Suppressor macrophage (primary cell): ENCODE data around the gene PPP2R2C.

Experiments
- DNase-seq, 4 experiments: peaks; one replicate each; pipeline ENCODE4 v3.0.0-alpha.2; 2020 to 2022

Gene PPP2R2C

DNA sequence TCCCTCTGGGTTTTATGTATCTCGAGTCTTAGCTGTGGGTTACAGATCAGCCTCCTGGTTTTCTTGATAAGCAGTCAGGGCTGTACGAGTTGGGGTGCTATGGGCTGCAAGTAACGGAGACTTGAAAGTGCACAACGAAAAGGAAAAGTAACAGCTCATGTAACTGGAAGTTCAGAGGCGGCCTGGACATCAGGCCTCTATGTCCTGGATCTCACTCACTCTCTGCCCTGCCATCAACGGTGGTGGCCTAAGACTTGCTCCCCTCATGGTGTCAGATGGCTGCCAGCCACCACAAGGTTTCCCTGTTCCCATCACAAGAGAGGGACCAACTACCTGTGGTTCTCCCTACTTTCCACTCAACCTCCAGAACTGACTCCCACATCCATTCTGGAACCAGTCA is 4.8 kb downstream of the PPP2R2C start:
- no peak for DNase-seq

DNA sequence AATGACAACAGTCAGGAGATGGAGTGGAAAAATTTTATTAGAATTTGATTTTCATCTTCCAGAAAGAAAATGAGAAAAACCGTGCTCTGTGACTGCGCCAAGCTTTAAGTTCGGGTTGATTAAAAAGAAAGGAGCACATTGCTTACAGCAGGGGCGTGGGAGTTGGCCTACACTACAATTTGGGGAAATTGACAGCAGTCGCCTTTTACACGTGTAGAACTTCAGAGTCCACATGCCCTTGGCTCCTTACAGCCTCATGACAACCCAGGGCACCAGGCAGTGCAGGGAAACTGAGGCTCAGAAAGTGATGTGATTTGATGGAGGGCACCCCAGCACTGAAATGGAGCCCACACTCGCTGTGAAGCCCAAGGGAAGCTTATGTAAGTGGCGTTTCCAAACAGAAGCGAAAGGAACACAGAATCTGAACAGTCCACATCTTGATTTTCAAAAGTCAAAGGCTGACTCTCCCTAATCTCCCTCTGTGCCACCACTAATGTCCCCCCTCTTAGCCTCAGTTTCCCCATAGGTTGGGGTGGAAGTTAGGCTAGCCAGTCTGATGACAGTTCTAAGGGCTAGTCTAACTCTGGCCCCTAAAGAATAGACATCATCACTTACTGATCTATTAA is 5.5 kb downstream of the PPP2R2C start:
- no peak for DNase-seq

DNA sequence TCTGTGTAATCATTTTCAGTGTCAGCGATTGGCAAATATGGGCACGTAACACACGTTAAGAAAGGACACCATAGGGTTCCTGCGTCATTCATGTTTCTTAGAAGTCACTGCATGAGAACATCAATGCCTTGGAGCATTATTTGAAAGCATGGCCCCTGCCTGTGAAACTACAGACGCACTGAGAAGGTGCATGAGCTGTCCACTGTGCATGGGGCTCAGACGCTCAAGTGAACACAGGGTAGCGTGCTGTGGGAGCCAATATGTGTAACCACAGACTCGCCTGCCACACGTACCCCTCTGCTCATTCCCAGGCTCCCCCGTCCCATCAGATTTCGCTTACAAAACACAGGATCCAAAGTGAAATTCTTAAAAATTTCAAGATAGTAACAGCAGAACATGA is 6.5 kb downstream of the PPP2R2C start:
- DNase-seq, result no peak

DNA sequence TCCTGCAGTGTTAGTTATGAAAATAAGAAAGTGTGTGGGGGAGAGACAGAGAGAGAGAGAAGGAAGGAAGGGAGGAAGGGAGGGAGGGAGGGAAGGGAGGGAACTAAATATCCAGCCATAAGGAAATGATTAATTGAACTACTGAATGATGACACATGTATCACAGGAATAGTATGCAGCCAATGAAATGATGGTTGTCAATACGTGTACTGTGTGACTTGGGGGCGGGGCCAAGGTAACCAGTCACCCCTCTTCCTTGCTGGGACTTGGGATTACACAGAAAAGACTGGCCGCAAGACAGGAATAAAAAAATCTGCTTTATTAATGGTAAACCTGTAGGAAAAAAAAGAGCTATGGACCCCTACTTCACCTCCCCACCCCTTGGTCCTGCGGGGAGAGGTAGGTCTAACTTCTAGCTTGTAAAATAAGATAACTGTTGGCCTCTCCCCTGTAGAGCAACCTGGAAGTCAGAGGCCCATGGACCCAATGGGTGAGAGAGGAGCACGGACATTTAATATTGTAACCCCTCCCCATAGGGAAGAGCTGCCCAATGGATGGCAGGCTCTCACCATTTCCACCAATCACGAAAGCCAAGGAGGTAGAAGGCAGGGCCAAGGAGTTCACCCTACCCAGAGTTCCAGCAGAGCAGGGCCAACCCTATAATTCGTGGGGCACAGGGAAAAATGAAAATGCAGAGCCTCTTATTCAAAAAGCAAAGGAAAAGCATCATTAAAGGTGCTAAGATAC is 7.4 kb downstream of the PPP2R2C start:
- DNase-seq, result no peak

DNA sequence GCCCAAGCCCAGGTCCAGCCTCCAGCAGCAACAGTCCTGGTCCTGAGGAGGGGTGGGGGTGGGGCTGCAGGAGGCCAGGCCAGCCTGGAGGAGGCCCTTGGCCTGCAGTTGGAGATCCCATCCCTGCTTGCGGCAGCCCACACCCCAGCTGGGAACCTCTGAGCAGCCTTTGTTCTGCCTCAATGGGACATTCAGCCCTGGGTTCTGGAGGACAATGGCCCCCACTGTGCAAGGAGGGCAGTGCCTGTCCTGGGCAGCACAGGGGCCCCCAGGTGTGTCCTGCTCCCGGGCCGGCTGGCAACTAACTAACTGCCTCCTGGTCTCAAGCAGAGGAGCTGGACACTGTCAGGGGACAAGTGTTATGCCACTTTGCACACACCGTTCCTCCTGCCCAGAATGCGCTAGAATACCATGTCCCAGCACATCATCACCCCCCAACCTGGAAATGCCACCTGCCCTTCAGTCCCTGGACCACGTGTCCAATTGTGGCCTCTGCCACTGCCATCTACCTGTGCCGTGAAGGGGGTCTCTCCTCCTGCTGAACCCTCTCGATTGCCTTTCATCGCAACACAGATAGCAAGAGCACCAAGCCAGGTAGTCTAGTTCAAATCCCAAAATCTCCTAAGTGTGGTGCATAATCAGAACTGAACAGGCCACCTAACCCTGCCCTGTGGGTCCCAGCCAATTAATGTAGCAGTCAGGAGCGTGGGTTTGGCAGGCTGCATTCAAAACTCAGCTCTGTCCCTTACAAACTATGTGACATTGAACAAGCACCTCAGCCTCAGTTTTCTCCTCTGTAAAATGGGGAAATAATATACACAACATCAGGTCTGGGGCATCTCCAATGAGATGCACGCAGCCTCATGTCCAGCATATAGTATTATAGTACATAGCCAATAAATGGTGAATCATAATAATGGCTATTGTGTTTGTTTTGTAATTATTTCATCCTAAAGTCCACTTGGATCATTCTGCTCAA is 8.8 kb downstream of the PPP2R2C start:
- no peak for DNase-seq

DNA sequence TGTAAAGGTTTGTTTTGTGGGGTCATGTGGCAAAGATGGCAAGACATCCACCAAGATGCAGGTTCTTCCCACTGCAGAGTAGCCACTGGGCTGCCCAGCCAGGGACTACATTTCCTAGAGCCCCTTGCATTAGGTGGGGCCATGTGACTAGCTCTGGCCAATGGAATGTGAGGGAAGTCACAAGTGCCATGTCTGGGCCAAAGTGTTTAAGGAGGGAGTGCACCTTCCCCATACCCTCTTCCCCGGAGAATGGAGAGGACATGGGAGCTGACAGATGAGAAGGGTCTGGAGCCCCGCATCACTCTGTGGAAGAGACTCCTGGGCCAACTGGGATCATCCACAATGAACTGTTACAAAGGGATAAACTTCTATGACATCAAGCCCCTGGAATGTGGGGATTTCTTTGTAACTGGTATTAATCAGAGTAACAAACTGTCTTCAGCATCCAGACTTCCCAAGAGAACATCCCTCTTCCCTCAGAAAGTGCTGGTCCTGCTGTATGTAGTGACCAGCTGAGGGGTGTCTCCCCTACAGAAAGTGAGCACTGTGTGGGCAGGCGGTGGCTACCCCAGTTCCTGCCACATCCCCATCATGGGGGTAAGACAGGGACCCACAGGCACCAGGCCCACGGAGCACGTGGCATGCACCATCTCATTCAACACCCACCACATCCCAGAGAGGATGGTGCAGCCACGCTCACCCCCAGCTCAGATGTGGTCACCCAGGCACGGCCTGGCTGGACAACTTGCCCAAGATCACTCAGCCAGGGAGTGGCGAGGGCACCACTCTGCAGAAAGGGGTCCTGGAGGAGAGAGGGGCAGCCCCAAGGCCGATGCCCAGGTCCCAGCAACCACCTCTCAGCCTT is 10.9 kb downstream of the PPP2R2C start:
- no peak for DNase-seq

DNA sequence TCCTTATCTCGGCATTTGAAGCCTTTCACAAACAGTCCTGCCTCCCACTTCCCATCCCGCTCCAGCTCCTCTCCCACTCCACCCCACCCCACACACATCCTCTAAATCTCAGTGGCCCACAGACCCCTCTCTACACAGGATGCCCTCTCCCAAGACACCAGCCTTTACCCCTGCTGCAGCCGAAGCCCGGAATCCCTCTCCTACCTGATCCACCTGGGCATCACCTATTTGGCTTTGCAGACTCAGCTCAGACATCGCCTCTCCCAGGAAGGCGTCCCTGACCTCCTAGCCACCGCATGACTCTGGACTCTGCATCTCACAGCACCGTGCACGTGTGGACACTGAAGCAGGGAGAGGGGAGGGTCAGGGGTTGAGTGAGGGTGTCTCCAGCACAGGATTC is 11.5 kb downstream of the PPP2R2C start:
- DNase-seq, result no peak

DNA sequence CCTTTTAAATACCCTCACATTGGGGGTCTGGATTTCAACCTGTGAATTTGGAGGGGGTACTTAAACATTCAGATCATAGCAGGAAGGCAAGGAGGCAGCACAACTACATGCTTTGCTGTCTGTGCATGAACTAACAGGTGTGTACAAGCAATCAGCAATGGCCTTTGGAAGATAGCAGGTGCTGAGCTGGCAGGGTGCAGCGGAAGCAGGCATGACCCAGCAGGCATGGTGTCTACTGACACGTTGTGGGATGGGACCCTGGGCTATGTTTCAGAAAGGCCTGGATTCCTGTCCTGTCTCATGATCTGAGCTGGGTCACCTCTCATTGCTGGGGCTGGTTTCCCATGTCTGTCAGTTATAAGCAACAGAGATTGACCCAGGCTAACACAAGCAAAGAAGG is 13.9 kb downstream of the PPP2R2C start:
- no peak for DNase-seq

DNA sequence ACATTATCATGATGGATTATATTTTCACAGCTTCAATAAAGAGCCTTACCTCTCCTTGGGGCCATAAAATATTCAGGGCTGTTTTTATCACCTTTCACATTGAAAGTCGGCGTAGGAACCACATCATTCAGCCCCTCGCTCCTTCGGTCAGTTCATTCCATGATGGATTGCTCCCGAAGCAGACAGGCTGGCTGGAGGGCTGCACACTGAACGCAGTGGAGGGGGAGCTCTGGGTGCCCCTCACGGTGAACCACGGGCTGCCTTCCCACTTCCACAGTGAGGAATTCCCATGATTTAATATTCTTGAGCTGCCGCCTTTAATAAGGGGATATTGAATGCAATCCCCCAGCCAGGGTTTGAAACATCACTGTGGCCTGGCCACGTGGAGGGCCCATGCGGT is 16.0 kb downstream of the PPP2R2C start:
- DNase-seq, result no peak

DNA sequence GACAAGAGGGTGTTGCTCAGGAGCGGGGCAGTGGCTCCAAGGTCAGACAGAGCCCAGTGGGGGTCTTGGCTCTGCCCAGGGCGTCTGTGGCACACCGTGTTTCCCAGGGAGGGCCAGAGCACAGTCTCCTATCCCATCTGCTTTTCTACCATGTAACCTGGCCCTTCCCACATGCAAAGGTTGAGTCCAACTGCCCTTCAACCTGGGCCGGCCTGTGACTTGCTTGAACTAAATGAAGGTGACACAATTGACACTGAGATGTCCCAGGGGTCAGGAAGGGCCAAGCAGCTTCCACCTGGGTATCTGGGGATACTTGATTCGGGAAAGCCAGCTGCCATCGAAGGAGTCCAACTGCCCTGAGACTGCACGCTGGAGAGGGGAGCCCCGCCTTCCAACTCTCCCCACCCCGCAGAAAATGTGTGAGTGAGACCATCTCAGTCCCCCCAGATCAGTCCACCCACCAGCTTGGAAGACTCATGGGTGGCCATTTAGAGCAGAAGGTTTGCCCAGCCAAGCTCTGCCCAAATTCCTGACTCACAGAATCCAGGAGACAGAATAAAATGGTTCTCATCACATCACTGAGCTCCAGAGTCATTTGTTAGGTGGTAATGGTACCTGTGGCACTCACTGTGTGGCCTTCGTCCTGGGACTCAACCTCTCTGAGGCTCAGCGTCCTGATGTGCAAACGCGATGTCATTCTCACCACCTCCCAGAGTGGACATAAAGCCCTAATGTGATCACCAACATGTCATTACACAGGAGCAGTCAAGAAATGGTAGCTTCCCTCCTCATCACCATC is 18.1 kb downstream of the PPP2R2C start:
- no peak for DNase-seq

DNA sequence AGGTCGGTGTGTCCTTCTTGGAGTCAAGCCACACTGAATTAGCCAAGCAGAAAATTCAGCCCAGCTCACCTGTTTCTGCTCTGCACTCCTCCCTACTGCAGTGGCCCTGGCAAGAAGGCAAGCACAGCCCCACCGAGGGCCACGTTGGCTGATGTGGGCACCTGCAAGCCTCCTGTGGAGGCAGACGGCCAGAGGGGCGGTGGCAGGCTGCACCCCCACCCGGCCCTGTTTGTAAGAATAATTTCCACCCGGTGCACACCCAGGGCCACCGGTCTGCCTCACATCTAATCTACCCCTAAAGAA is 18.8 kb downstream of the PPP2R2C start:
- no peak for DNase-seq

DNA sequence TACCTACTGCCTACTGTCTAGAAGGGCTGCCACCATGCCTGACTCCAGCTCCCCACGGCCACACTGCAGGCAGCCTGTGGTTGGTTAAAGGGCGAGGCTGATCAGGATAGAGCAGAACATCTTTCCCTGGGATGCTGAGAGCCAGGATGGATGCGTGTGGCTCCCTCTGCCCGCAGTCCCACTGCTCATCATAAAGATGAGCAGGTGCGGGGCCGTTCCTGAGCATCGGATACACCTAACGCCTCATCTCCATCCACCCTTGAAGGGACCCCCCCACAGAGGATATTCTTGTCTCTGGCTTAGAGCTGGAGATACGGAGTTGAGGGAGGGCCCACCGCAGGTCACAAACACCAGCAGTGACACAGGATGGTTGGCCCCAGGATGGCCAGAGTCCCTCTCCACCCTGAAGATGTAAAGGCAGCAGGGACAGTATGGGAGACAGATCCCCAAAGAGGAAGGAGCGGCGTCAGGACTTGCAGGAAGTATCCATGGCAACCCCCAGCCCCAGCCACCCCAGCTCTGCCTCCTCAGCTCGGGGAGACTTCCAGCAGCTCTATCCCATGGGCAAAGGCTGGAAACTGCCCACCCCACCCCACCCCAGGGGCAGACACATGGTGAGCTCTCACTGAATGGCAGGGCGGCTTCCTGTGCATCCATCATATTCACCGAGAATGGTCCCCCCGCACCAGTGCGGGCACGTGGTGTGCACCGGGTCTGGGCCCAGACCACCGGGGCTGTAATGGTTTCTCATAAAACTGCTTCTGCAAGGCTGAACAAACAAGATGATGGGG is 19.3 kb downstream of the PPP2R2C start:
- no peak for DNase-seq

DNA sequence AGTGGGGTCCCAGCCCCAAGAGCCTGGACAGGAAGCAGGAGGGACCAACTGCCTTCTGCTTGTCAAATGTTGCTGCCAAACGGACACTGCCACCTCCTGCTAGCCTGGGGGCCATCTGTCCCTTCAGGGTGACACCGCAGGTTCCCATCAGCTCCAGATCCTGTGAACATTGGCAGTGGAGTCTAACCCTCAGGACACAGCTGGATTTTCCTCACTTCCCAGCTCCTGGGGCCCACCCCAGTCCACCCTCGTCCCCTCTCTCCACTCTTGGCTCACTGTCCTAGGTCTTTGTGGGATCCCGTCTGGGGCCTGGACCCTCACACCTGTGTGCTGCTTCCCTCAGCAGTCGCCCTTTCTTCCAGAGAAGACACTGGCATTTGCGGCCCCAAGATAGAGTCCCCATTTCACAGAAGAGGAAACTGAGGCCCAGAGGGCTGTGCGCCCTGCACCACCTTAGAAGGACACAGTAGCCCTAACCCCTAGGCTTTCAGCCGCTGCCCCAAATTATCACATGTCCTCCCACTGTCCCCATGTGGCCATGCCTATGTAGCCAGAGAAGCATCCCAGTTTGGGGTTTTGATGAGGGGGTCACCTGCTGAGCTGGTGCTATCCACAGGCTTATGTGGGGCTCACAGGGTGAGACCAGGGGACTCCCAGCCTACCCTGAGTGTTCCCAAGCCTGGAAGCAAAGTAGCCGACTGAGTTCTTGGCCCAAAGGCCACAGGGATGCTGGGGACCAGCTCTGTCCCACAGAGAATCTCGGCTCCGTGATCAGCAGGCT is 20.1 kb downstream of the PPP2R2C start:
- DNase-seq, result no peak

DNA sequence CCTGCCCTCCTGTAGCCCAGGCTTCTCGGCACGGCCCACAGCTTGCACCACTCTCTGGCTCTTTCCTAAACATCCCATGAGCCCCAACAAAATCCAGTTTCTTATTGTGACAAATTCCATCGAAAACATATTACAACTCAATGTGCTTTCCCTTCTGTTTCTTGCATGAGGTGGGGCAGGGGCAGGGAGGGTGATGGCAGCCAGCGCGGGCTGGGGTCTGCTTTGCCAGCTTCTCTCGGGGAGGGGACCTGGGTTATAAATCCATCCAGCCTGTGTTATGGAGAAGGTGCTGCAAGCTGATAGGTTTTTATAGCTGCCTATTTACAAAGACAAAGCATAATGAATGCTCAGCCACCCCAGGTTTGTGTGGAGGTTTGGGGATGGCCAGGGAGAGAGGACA is 21.1 kb downstream of the PPP2R2C start:
- DNase-seq, result no peak

DNA sequence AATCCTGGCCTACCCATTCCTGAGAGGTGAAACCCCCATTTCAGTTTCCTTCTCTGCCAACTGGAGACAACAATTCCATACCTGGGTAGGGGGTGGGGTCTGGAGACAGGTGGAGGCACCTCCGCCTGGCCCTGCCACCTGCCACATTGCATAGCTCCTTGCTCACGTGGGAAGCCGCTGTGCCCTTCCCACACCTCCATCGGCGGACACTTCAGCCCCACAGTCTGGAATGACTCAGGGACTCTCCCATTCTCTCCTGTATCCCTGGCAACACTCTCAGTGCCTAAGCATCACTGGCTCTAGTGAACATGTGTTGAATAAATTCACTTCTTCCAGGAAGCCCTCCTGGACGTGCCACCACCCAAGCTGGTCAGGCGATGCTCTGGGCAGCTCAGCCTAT is 21.7 kb downstream of the PPP2R2C start:
- DNase-seq, result no peak

DNA sequence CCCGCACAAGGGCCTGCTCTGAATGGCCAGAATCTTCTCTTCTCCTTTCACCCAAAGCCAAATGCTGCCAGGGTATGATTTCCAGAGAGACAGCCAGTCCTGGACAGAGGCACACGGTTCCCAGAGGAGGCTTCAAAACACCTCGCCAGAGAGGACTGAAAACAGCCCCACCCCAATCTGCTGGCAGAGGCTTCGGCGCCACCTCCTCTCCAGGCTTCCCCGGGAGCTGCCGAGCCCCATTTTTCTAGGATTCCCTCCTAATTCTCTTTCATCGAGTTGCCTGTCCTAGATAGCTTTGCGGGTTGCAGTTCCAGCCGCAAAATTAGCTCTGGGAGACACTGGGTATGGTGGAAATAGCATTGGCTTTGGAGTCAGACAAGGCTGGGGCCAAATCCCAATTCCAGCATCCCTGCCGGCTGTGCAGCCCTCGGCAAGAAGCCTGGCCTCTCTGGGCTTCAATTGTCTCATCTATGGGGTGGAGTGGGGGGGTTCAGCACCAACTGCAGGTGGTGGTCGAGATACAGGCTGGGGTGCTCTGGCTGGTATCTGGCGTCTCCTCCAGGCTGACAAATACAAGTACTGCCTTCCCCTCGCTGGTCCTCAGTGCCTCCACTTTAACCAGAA is 22.6 kb downstream of the PPP2R2C start:
- no peak for DNase-seq

DNA sequence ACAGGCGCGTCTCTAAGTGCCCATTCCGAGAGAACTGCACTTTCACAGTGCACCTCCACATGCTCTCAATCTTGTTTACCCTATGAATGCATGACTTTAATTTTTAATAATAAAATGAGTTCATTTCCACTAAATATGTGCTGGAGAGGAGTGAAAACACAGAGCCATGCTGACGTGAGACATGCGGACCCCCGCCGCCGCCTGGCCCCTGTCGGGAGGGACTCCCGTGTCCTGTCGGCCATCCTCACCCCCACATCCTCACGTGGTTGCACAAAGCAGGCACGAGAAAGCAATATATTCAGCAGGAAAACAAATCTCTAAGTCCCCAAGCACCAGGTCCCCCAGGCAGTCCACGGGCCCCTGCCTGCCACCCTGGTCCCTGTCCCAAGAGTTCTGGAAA is 23.1 kb downstream of the PPP2R2C start:
- no peak for DNase-seq

DNA sequence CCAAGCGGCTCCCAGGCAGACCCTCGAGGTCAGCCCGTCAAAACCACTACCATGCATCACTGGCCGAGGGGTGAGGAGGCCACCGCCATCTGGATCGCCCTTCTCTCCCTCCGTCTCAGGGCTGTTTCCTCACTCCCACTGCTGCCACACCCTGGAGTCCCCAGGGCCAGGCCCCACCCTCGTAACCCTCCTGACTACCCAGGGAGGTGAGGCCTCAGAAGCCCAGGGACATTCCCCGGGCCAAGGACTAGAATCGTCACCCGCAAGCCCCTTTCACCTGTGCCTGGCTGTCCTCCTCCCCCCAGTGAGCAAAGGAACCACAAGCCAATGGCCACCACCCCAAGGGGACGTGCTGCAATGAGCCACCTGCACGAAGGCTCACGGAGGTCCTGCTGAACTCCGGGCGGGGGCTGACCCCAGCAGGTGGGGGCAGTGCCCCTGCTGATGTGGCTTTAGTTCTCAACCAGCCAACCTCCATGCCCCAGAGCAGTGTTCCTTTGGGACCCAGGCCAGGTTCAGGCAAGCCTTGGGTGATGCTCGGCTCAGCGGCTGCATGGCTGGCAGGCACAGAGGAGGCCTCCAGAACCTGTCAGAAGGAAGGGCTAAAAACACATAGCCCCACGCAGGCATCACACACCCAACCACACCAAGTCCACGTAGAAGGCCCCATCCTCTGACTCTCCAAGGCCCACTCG is 23.8 kb downstream of the PPP2R2C start:
- DNase-seq, result no peak

DNA sequence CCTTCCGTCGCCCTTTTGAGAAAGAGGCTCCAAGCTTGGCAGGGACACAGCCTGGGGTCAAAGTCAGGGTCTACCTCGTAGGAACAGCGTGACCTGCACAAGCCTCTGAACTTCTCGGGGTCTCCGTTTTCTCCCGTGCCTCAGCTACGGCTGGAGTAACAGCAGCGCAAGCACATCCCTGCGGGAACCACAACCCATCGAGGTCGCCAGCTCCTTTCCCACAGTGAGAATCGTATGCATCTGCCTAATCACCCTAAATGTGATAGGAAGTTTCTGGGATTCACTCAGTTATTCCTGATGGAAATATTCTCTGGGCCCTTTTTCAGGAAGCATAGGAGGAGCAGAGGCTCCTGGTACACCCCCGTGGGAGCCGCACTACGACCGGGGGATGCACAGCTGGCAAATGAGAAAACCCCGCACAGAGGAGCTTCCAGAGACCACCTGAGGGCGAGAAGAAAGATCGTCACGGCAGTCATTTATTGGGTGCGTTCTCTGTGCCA is 24.7 kb downstream of the PPP2R2C start:
- no peak for DNase-seq
